ENCODE data around the gene XPC.

GRCh38 chr3:14150491-14151230 is 27.7 kb downstream of the XPC start:
- TF ChIP-seq CTCF (IDR thresholded peaks at IDR 0.05; ENCODE audit: low read depth, low read length) (no peak), EZH2phosphoT487 (IDR thresholded peaks at IDR 0.05; ENCODE audit: low read depth) (no peak)

All from OCI-LY3 (cell line).